OCI-LY3 (cell line): Measurements from ENCODE around the gene KLHDC4.

Source experiments
- H2AFZ ChIP-seq: fragments of 200-600, 300-600 bp; shearing (Covaris generic); 2 replicates; pipeline ENCODE4 v1.6.0; 2014; ENCODE audit warnings: antibody characterized with exemption, low read depth, low read length
- H3K27ac ChIP-seq: fragments of 200-600, 300-600 bp; sonication (generic); 2 replicates; pipeline ENCODE4 v1.5.1; 2014; ENCODE audit warnings: mild to moderate bottlenecking, low read length, moderate library complexity, mixed read lengths
- H3K27me3 ChIP-seq: fragments of 200-600, 300-600 bp; sonication (generic); 2 replicates; pipeline ENCODE4 v1.6.1; 2014; ENCODE audit warnings: low read depth, low read length, mixed read lengths
- H3K36me3 ChIP-seq: fragments of 200-600, 300-600 bp; sonication (generic); replicated peaks from 2 replicates; pipeline ENCODE3; 2014; ENCODE audit warnings: low read depth, low read length, mixed read lengths
- H3K4me1 ChIP-seq: fragments of 300-600, 200-600 bp; sonication (generic); 2 replicates; pipeline ENCODE4 v1.6.1; 2014; ENCODE audit warnings: low read length, mixed read lengths
- H3K4me2 ChIP-seq: fragments of 200-600, 300-600 bp; sonication (generic); 2 replicates; pipeline ENCODE4 v1.6.1; 2014; ENCODE audit warnings: low read length, mixed read lengths
- H3K4me3 ChIP-seq: fragments of 300-600, 200-600 bp; sonication (generic); 2 replicates; pipeline ENCODE4 v1.5.1; 2014; ENCODE audit warnings: antibody characterized with exemption, mild to moderate bottlenecking, low read length, moderate library complexity
- H3K79me2 ChIP-seq: fragments of 300-600, 200-600 bp; shearing (Covaris generic); 2 replicates; pipeline ENCODE4 v1.6.1; 2014; ENCODE audit warnings: mild to moderate bottlenecking, low read length, mixed read lengths
- H3K9ac ChIP-seq: fragments of 300-600, 200-600 bp; shearing (Covaris generic); 2 replicates; pipeline ENCODE4 v1.6.0; 2014; ENCODE audit warnings: mild to moderate bottlenecking, low read length, moderate library complexity
- H3K9me3 ChIP-seq: fragments of 200-600, 300-600 bp; shearing (Covaris generic); 2 replicates; pipeline ENCODE4 v1.6.1; 2014; ENCODE audit warnings: low read length, mixed read lengths; ENCODE audit not compliant: insufficient read depth
- H4K20me1 ChIP-seq: fragments of 200-600, 300-600 bp; sonication (generic); 2 replicates; pipeline ENCODE4 v1.6.1; 2016; ENCODE audit warnings: low read length, mixed read lengths; ENCODE audit not compliant: insufficient read depth
- EZH2phosphoT487 ChIP-seq: fragments of 200-600 bp; shearing (Covaris generic); IDR thresholded peaks from 2 replicates; pipeline ENCODE4 v1.6.1; 2018; ENCODE audit warnings: antibody characterized with exemption, mixed run types, low read depth
- TF ChIP-seq, protein P1 (sequence below): fragments of 200-600, 300-600 bp; sonication (generic); IDR thresholded peaks from 2 replicates; pipeline ENCODE4 v1.5.1; 2014; ENCODE audit warnings: antibody characterized with exemption, low read length, low read depth

KLHDC4 gene

GRCh38 chr16:87678618-87679017 lies 87.2 kb downstream of the KLHDC4 start:
- H3K4me3 ChIP-seq: no peak overlapping the region
- TF ChIP-seq, protein P1, sequence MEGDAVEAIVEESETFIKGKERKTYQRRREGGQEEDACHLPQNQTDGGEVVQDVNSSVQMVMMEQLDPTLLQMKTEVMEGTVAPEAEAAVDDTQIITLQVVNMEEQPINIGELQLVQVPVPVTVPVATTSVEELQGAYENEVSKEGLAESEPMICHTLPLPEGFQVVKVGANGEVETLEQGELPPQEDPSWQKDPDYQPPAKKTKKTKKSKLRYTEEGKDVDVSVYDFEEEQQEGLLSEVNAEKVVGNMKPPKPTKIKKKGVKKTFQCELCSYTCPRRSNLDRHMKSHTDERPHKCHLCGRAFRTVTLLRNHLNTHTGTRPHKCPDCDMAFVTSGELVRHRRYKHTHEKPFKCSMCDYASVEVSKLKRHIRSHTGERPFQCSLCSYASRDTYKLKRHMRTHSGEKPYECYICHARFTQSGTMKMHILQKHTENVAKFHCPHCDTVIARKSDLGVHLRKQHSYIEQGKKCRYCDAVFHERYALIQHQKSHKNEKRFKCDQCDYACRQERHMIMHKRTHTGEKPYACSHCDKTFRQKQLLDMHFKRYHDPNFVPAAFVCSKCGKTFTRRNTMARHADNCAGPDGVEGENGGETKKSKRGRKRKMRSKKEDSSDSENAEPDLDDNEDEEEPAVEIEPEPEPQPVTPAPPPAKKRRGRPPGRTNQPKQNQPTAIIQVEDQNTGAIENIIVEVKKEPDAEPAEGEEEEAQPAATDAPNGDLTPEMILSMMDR: no peak
- no peak for TF ChIP-seq EZH2phosphoT487
- H3K9me3 ChIP-seq: no peaks in the 10 kb centered on the region
- H3K79me2 ChIP-seq: no peaks in the 10 kb centered on the region
- no peak overlapping the region for H3K4me2 ChIP-seq
- H3K36me3 ChIP-seq: no peaks in the 10 kb centered on the region
- peaks cover 21% of the 10 kb centered on the region for H3K4me1 ChIP-seq
- no peak overlapping the region for H3K9ac ChIP-seq
- H2AFZ ChIP-seq: no peak overlapping the region
- H4K20me1 ChIP-seq: no peaks in the 10 kb centered on the region
- H3K27me3 ChIP-seq: 0 out of 2 replicates have a peak, but pooled peaks cover 4% of the 10 kb centered on the region
- H3K27ac ChIP-seq: no peak overlapping the region

DNA sequence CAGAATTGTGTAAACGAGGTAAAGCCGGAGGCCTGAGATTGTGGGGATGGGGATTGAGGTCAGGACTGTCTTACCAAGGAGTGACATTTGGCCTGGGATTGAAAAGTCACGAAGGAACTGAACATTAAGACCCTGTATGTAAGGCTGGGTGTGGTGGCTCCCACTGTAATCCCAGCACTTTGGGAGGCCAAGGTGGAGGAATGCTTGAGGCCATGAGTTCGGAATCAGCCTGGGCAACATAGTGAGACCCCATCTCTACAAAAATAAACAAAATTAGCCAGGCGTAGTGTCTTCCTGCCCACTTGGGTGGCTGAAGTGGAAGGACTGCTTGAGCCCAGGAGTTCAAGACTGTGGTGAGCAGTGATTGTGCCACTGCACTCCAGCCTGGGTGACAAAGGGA lies 88.0 kb downstream of the KLHDC4 start:
- Histone ChIP-seq H3K27me3 (0 out of 2 replicates have a peak, but pooled peaks cover 4% of the 10 kb centered on the region), H3K36me3 (no peaks in the 10 kb centered on the region), H2AFZ (no peak overlapping the region), H3K79me2 (no peaks in the 10 kb centered on the region), H3K4me2 (no peak overlapping the region), H3K9ac (no peak overlapping the region), H3K4me3 (no peak overlapping the region), H4K20me1 (no peaks in the 10 kb centered on the region), H3K27ac (no peak overlapping the region), H3K4me1 (peaks cover 21% of the 10 kb centered on the region), H3K9me3 (no peaks in the 10 kb centered on the region)
- TF ChIP-seq, protein P1: no peak
- no peak for TF ChIP-seq EZH2phosphoT487

DNA sequence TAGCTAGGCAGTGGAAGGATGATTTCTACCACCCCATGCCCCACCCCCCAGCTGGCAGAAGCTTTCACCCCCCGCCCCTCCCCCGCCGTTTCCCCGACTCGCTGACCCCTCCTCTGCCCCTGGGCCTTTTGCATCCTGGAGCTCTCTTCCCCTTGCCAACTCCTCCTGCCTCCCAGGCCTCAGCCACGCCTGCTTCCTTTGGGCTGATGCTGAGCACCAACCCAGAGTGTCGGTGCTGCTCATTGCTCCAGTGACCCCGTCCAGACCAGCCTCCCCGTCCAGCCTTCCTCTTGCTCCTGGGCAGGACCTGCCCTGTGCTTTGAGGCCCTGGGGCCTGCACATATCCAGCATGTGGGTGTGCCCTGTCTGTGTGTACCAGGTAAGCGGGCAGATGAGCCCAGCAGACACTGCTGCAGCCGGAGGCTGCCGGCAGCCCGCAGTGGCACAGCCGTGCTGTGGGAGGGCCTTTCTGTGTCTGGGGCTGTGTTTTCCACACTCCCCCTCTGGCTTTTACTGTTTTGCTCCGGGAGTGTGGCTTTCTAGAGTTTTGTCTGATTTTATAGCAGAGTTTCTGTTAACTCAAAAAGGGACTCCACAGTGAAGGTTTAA lies 90.6 kb downstream of the KLHDC4 start:
- Histone ChIP-seq H2AFZ (no peak overlapping the region), H4K20me1 (no peaks in the 10 kb centered on the region), H3K4me1 (peaks cover 11% of the 10 kb centered on the region), H3K27ac (no peak overlapping the region), H3K4me3 (no peak overlapping the region), H3K79me2 (no peaks in the 10 kb centered on the region), H3K9ac (no peak overlapping the region), H3K36me3 (no peaks in the 10 kb centered on the region), H3K4me2 (no peak overlapping the region; the same call in 1 of the 2 replicates), H3K27me3 (peaks cover 8% of the 10 kb centered on the region), H3K9me3 (no peaks in the 10 kb centered on the region)
- TF ChIP-seq, protein P1: no peak
- TF ChIP-seq EZH2phosphoT487: no peak

GRCh38 chr16:87674419-87674818 lies 91.4 kb downstream of the KLHDC4 start:
- H3K79me2 ChIP-seq: no peaks in the 10 kb centered on the region
- peak overlapping the region; percentile 72 for H3K4me2 ChIP-seq
- H3K27me3 ChIP-seq: peaks cover 8% of the 10 kb centered on the region
- no peaks in the 10 kb centered on the region for H4K20me1 ChIP-seq
- H3K4me1 ChIP-seq: peaks cover 11% of the 10 kb centered on the region
- no peak overlapping the region for H2AFZ ChIP-seq
- H3K36me3 ChIP-seq: no peaks in the 10 kb centered on the region
- TF ChIP-seq, protein P1: no peak
- no peak for TF ChIP-seq EZH2phosphoT487
- H3K27ac ChIP-seq: no peak overlapping the region
- H3K9me3 ChIP-seq: no peaks in the 10 kb centered on the region
- 0 out of 2 replicates have a peak overlapping the region, but pooled peaks have one; percentile 6 for H3K9ac ChIP-seq
- H3K4me3 ChIP-seq: peak overlapping the region; percentile 56
